HEK293T (cell line): ENCODE measurements around the gene HTR2A.

Experiments
- CTCF ChIA-PET: fragments of 350-600 bp; formaldehyde crosslinking; extraction: SDS; loops from one replicate; lab custom pipeline; 2021; ENCODE audit warnings: antibody characterized with exemption, inconsistent platforms; lab: Yijun Ruan, JAX
- POLR2A ChIA-PET: fragments of 350-600 bp; formaldehyde crosslinking; extraction: SDS; loops from one replicate; lab custom pipeline; 2020; ENCODE audit warnings: antibody characterized with exemption, inconsistent platforms; lab: Yijun Ruan, JAX
- DNase-seq: peaks from one replicate; pipeline ENCODE4 v3.0.0; 2012; ENCODE audit warnings: mixed read lengths; ENCODE audit errors: extremely low spot score
- ARNT ChIP-seq: fragments of 450-650 bp; IDR thresholded peaks from 2 replicates; pipeline ENCODE4 v1.6.1; 2017; ENCODE audit warnings: mild to moderate bottlenecking
- BHLHE40 ChIP-seq: fragments of 450-650 bp; IDR thresholded peaks from 2 replicates; pipeline ENCODE4 v1.6.1; 2016; ENCODE audit warnings: mild to moderate bottlenecking, moderate library complexity, borderline replicate concordance
- CTBP1 ChIP-seq: fragments of 450-650 bp; IDR thresholded peaks from 2 replicates; pipeline ENCODE4 v1.6.1; 2016; ENCODE audit warnings: borderline replicate concordance
- ELF4 ChIP-seq: fragments of 450-650 bp; IDR thresholded peaks from 2 replicates; pipeline ENCODE4 v1.6.1; 2017; ENCODE audit warnings: antibody characterized with exemption
- FOXA1 ChIP-seq: fragments of 450-650 bp; IDR thresholded peaks from 2 replicates; pipeline ENCODE4 v1.6.1; 2016; ENCODE audit warnings: mild to moderate bottlenecking
- FOXK2 ChIP-seq: fragments of 450-650 bp; IDR thresholded peaks from 2 replicates; pipeline ENCODE4 v1.6.1; 2016; ENCODE audit warnings: mild to moderate bottlenecking
- FOXM1 ChIP-seq: fragments of 450-650 bp; IDR thresholded peaks from 2 replicates; pipeline ENCODE4 v1.6.1; 2017; ENCODE audit warnings: mild to moderate bottlenecking, borderline replicate concordance
- HDGF ChIP-seq: fragments of 450-650 bp; IDR thresholded peaks from 2 replicates; pipeline ENCODE4 v1.6.1; 2017; ENCODE audit warnings: antibody characterized with exemption, borderline replicate concordance
- L3MBTL2 ChIP-seq: fragments of 450-650 bp; conservative IDR thresholded peaks from 2 replicates; pipeline ENCODE4 v1.6.1; 2016; ENCODE audit warnings: mild to moderate bottlenecking
- LEF1 ChIP-seq: fragments of 450-650 bp; IDR thresholded peaks from 2 replicates; pipeline ENCODE4 v1.6.1; 2017; ENCODE audit warnings: mild to moderate bottlenecking, borderline replicate concordance
- NFRKB ChIP-seq: fragments of 450-650 bp; IDR thresholded peaks from 2 replicates; pipeline ENCODE4 v1.6.1; 2016; ENCODE audit warnings: mild to moderate bottlenecking, moderate library complexity
- SP1 ChIP-seq: fragments of 450-650 bp; IDR thresholded peaks from 2 replicates; pipeline ENCODE4 v1.6.1; 2017
- SUZ12 ChIP-seq: fragments of 450-650 bp; IDR thresholded peaks from 2 replicates; pipeline ENCODE4 v1.6.1; 2016; ENCODE audit warnings: mild to moderate bottlenecking
- TARDBP ChIP-seq: fragments of 450-650 bp; IDR thresholded peaks from 2 replicates; pipeline ENCODE4 v1.6.1; 2016
- ZNF384 ChIP-seq: fragments of 450-650 bp; IDR thresholded peaks from 2 replicates; pipeline ENCODE4 v1.6.1; 2016
- TF ChIP-seq, protein P1 (sequence below): fragments of 450-650 bp; IDR thresholded peaks from 2 replicates; pipeline ENCODE4 v1.6.1; 2016

Gene HTR2A

GRCh38 chr13:46909042-46909441 is 12.2 kb upstream of the HTR2A start:
- ChIA-PET POLR2A (no interaction called here), CTCF (no interaction called here)
- TF ChIP-seq TARDBP (no peak), BHLHE40 (no peak), NFRKB (no peak), SP1 (no peak), ELF4 (no peak), ZNF384 (no peak), ARNT (no peak), L3MBTL2 (no peak), CTBP1 (no peak), LEF1 (no peak), FOXK2 (no peak), HDGF (no peak), SUZ12 (no peak), FOXA1 (no peak), FOXM1 (no peak)
- TF ChIP-seq, protein P1, sequence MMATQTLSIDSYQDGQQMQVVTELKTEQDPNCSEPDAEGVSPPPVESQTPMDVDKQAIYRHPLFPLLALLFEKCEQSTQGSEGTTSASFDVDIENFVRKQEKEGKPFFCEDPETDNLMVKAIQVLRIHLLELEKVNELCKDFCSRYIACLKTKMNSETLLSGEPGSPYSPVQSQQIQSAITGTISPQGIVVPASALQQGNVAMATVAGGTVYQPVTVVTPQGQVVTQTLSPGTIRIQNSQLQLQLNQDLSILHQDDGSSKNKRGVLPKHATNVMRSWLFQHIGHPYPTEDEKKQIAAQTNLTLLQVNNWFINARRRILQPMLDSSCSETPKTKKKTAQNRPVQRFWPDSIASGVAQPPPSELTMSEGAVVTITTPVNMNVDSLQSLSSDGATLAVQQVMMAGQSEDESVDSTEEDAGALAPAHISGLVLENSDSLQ = no peak
- DNase-seq = no peak

GRCh38 chr13:46908501-46908900 is 11.6 kb upstream of the HTR2A start:
- ChIA-PET POLR2A (no interaction called here), CTCF (interaction anchor here (0.6 kb wide), 1 partner anchor 795 kb away, joined by 3 read pairs; no protein-coding TSS in a partner anchor)
- no peak for DNase-seq
- TF ChIP-seq SUZ12 = no peak
- no peak for TF ChIP-seq ZNF384
- TF ChIP-seq BHLHE40 = no peak
- no peak for TF ChIP-seq SP1
- TF ChIP-seq FOXM1 = no peak
- no peak for TF ChIP-seq ELF4
- TF ChIP-seq, protein P1 = no peak

- ChIA-PET POLR2A (no interaction called here), CTCF (interaction anchor here (0.6 kb wide), 1 partner anchor 68 kb away, joined by 6 read pairs; no protein-coding TSS in a partner anchor)
- DNase-seq = no peak
- TF ChIP-seq FOXA1 (no peak), LEF1 (no peak), HDGF (no peak), TARDBP (no peak), SUZ12 (no peak), FOXM1 (no peak)
- TF ChIP-seq, protein P1 = no peak
Measured at GRCh38 chr13:46906405-46906804, 9.6 kb upstream of the HTR2A start.

DNA sequence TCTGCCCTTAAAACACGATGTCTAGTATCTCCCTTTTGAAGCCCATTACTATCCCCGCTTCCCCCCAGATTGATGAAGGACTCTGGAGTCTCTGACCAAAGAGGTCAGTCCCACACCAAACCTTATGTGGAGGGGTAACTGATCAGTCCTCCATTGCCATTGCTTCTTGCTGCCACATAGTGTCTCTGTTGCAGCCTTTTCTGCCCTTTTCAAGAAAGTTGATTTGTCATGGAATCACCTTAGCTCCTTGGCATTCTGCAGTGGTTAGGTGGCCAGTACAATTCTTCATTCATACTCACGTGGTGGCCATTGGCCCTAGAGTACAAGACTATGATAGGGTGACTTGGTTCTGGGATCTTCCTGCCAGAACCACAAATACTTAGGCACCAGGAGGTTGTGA is 8.4 kb upstream of the HTR2A start:
- no peak for DNase-seq
- TF ChIP-seq ARNT (no peak), SP1 (no peak), BHLHE40 (no peak), ZNF384 (no peak), L3MBTL2 (no peak), NFRKB (no peak), TARDBP (no peak), FOXK2 (no peak)
- TF ChIP-seq, protein P1 = no peak
- CTCF ChIA-PET = no interaction called here
- POLR2A ChIA-PET = no interaction called here

- CTCF ChIA-PET = no interaction called here
- TF ChIP-seq ELF4 (no peak), SP1 (no peak), FOXA1 (no peak), LEF1 (no peak), ARNT (no peak), CTBP1 (no peak), HDGF (no peak), BHLHE40 (no peak)
- TF ChIP-seq, protein P1 = no peak
- no peak for DNase-seq
- POLR2A ChIA-PET = no interaction called here
Measured at GRCh38 chr13:46903748-46904147, 6.9 kb upstream of the HTR2A start.

- no peak for TF ChIP-seq HDGF
- no peak for TF ChIP-seq ARNT
- TF ChIP-seq FOXK2 = no peak
- TF ChIP-seq FOXM1 = no peak
- TF ChIP-seq SP1 = no peak
- TF ChIP-seq TARDBP = no peak
- TF ChIP-seq, protein P1 = no peak
- TF ChIP-seq FOXA1 = no peak
- CTCF ChIA-PET = no interaction called here
- POLR2A ChIA-PET = no interaction called here
- DNase-seq = no peak
Measured at GRCh38 chr13:46901721-46902120, 4.9 kb upstream of the HTR2A start.
